ENCODE measurements around the gene TKT.

Gene TKT

GRCh38 chr3:53221827-53222182, 34.0 kb downstream of the TKT start:
- Histone ChIP-seq H3K9me3 (ENCODE audit: control insufficient read depth in 5 of 5, low read length in 5 of 5) (peaks cover 0 to 2% (median 0%) of the 10 kb centered on the region in 5 donors), H3K9ac (ENCODE audit: low read length in 5 of 5) (no peak overlapping the region), H3K4me1 (ENCODE audit: control insufficient read depth in 5 of 5, insufficient read depth in 5 of 5, low read length in 5 of 5) (peaks cover 7 to 36% (median 24%) of the 10 kb centered on the region in 5 donors), H3K27me3 (ENCODE audit: control insufficient read depth in 5 of 5, insufficient read depth in 4 of 5, low read length in 5 of 5) (no peaks in the 10 kb centered on the region), H3K27ac (ENCODE audit: low read depth, low read length) (peak overlapping the region; percentile 77), H3K36me3 (ENCODE audit: control insufficient read depth in 5 of 5, insufficient read depth in 5 of 5, low read length in 5 of 5) (peaks cover 0 to 46% (median 45%) of the 10 kb centered on the region in 5 donors), H3K4me3 (ENCODE audit: low read depth in 1 of 5, low read length in 5 of 5) (no peak overlapping the region)

GRCh38 chr3:53221345-53221744, 34.5 kb downstream of the TKT start:
- H3K9ac ChIP-seq (ENCODE audit: low read length in 5 of 5): no peak overlapping the region
- peak overlapping the region; percentile 77 for H3K27ac ChIP-seq (ENCODE audit: low read depth, low read length)
- H3K4me1 ChIP-seq (ENCODE audit: control insufficient read depth in 5 of 5, insufficient read depth in 5 of 5, low read length in 5 of 5): peaks cover 7 to 36% (median 24%) of the 10 kb centered on the region in 5 donors
- no peaks in the 10 kb centered on the region for H3K27me3 ChIP-seq (ENCODE audit: control insufficient read depth in 5 of 5, insufficient read depth in 4 of 5, low read length in 5 of 5)
- no peak overlapping the region for H3K4me3 ChIP-seq (ENCODE audit: low read depth in 1 of 5, low read length in 5 of 5)
- peaks cover 0 to 2% (median 0%) of the 10 kb centered on the region in 5 donors for H3K9me3 ChIP-seq (ENCODE audit: control insufficient read depth in 5 of 5, low read length in 5 of 5)
- peaks cover 0 to 42% (median 40%) of the 10 kb centered on the region in 5 donors for H3K36me3 ChIP-seq (ENCODE audit: control insufficient read depth in 5 of 5, insufficient read depth in 5 of 5, low read length in 5 of 5)

- peaks cover 7 to 32% (median 24%) of the 10 kb centered on the region in 5 donors for H3K4me1 ChIP-seq (ENCODE audit: control insufficient read depth in 5 of 5, insufficient read depth in 5 of 5, low read length in 5 of 5)
- no peak overlapping the region for H3K27ac ChIP-seq (ENCODE audit: low read depth, low read length)
- H3K9ac ChIP-seq (ENCODE audit: low read length in 5 of 5): no peak overlapping the region
- H3K36me3 ChIP-seq (ENCODE audit: control insufficient read depth in 5 of 5, insufficient read depth in 5 of 5, low read length in 5 of 5): peaks cover 0 to 28% (median 26%) of the 10 kb centered on the region in 5 donors
- H3K27me3 ChIP-seq (ENCODE audit: control insufficient read depth in 5 of 5, insufficient read depth in 4 of 5, low read length in 5 of 5): no peaks in the 10 kb centered on the region
- peaks cover 0 to 2% (median 0%) of the 10 kb centered on the region in 5 donors for H3K9me3 ChIP-seq (ENCODE audit: control insufficient read depth in 5 of 5, low read length in 5 of 5)
- H3K4me3 ChIP-seq (ENCODE audit: low read depth in 1 of 5, low read length in 5 of 5): no peak overlapping the region
Measured at GRCh38 chr3:53219895-53220483, 35.8 kb downstream of the TKT start.

- Histone ChIP-seq H3K27me3 (ENCODE audit: control insufficient read depth in 5 of 5, insufficient read depth in 4 of 5, low read length in 5 of 5) (no peaks in the 10 kb centered on the region), H3K9me3 (ENCODE audit: control insufficient read depth in 5 of 5, low read length in 5 of 5) (peaks cover 0 to 2% (median 0%) of the 10 kb centered on the region in 5 donors), H3K36me3 (ENCODE audit: control insufficient read depth in 5 of 5, insufficient read depth in 5 of 5, low read length in 5 of 5) (peaks cover 0 to 10% (median 8%) of the 10 kb centered on the region in 5 donors), H3K4me1 (ENCODE audit: control insufficient read depth in 5 of 5, insufficient read depth in 5 of 5, low read length in 5 of 5) (peaks cover 0 to 13% (median 8%) of the 10 kb centered on the region in 5 donors), H3K4me3 (ENCODE audit: low read depth in 1 of 5, low read length in 5 of 5) (no peak overlapping the region), H3K27ac (ENCODE audit: low read depth, low read length) (no peak overlapping the region), H3K9ac (ENCODE audit: low read length in 5 of 5) (no peak overlapping the region)
Measured at GRCh38 chr3:53218131-53218530, 37.7 kb downstream of the TKT start.

GRCh38 chr3:53217175-53217574, 38.6 kb downstream of the TKT start:
- Histone ChIP-seq H3K27ac (ENCODE audit: low read depth, low read length) (no peak overlapping the region), H3K27me3 (ENCODE audit: control insufficient read depth in 5 of 5, insufficient read depth in 4 of 5, low read length in 5 of 5) (no peaks in the 10 kb centered on the region), H3K9me3 (ENCODE audit: control insufficient read depth in 5 of 5, low read length in 5 of 5) (peaks cover 0 to 2% (median 0%) of the 10 kb centered on the region in 5 donors), H3K36me3 (ENCODE audit: control insufficient read depth in 5 of 5, insufficient read depth in 5 of 5, low read length in 5 of 5) (peaks cover 0 to under 1% (median 0%) of the 10 kb centered on the region in 5 donors), H3K4me3 (ENCODE audit: low read depth in 1 of 5, low read length in 5 of 5) (no peak overlapping the region), H3K9ac (ENCODE audit: low read length in 5 of 5) (no peak overlapping the region), H3K4me1 (ENCODE audit: control insufficient read depth in 5 of 5, insufficient read depth in 5 of 5, low read length in 5 of 5) (peaks cover 0 to 6% (median 2%) of the 10 kb centered on the region in 5 donors)

- H3K9ac ChIP-seq (ENCODE audit: low read length in 5 of 5): no peak overlapping the region
- H3K36me3 ChIP-seq (ENCODE audit: control insufficient read depth in 5 of 5, insufficient read depth in 5 of 5, low read length in 5 of 5): no peaks in the 10 kb centered on the region
- H3K9me3 ChIP-seq (ENCODE audit: control insufficient read depth in 5 of 5, low read length in 5 of 5): no peaks in the 10 kb centered on the region
- H3K4me1 ChIP-seq (ENCODE audit: control insufficient read depth in 5 of 5, insufficient read depth in 5 of 5, low read length in 5 of 5): peaks cover 0 to 6% (median 0%) of the 10 kb centered on the region in 5 donors
- H3K4me3 ChIP-seq (ENCODE audit: low read depth in 1 of 5, low read length in 5 of 5): no peak overlapping the region
- H3K27ac ChIP-seq (ENCODE audit: low read depth, low read length): no peak overlapping the region
- no peaks in the 10 kb centered on the region for H3K27me3 ChIP-seq (ENCODE audit: control insufficient read depth in 5 of 5, insufficient read depth in 4 of 5, low read length in 5 of 5)
Measured at GRCh38 chr3:53216723-53217122, 39.1 kb downstream of the TKT start.

GRCh38 chr3:53215816-53216215, 40.0 kb downstream of the TKT start:
- Histone ChIP-seq H3K4me3 (ENCODE audit: low read depth in 1 of 5, low read length in 5 of 5) (no peak overlapping the region), H3K36me3 (ENCODE audit: control insufficient read depth in 5 of 5, insufficient read depth in 5 of 5, low read length in 5 of 5) (no peaks in the 10 kb centered on the region), H3K9ac (ENCODE audit: low read length in 5 of 5) (no peak overlapping the region), H3K9me3 (ENCODE audit: control insufficient read depth in 5 of 5, low read length in 5 of 5) (no peaks in the 10 kb centered on the region), H3K27me3 (ENCODE audit: control insufficient read depth in 5 of 5, insufficient read depth in 4 of 5, low read length in 5 of 5) (no peaks in the 10 kb centered on the region), H3K27ac (ENCODE audit: low read depth, low read length) (no peak overlapping the region), H3K4me1 (ENCODE audit: control insufficient read depth in 5 of 5, insufficient read depth in 5 of 5, low read length in 5 of 5) (peaks cover 0 to 6% (median 0%) of the 10 kb centered on the region in 5 donors)

GRCh38 chr3:53213276-53213675, 42.5 kb downstream of the TKT start:
- no peak overlapping the region for H3K9ac ChIP-seq (ENCODE audit: low read length in 5 of 5)
- no peaks in the 10 kb centered on the region for H3K27me3 ChIP-seq (ENCODE audit: control insufficient read depth in 5 of 5, insufficient read depth in 4 of 5, low read length in 5 of 5)
- H3K4me3 ChIP-seq (ENCODE audit: low read depth in 1 of 5, low read length in 5 of 5): no peak overlapping the region
- H3K27ac ChIP-seq (ENCODE audit: low read depth, low read length): no peak overlapping the region
- H3K9me3 ChIP-seq (ENCODE audit: control insufficient read depth in 5 of 5, low read length in 5 of 5): peaks cover 0 to 9% (median 4%) of the 10 kb centered on the region in 5 donors
- peaks cover 0 to 7% (median 0%) of the 10 kb centered on the region in 5 donors for H3K36me3 ChIP-seq (ENCODE audit: control insufficient read depth in 5 of 5, insufficient read depth in 5 of 5, low read length in 5 of 5)
- no peaks in the 10 kb centered on the region for H3K4me1 ChIP-seq (ENCODE audit: control insufficient read depth in 5 of 5, insufficient read depth in 5 of 5, low read length in 5 of 5)

- Histone ChIP-seq H3K36me3 (ENCODE audit: control insufficient read depth in 5 of 5, insufficient read depth in 5 of 5, low read length in 5 of 5) (peaks cover 0 to 7% (median 0%) of the 10 kb centered on the region in 5 donors), H3K4me1 (ENCODE audit: control insufficient read depth in 5 of 5, insufficient read depth in 5 of 5, low read length in 5 of 5) (no peaks in the 10 kb centered on the region), H3K9me3 (ENCODE audit: control insufficient read depth in 5 of 5, low read length in 5 of 5) (peaks cover 0 to 9% (median 6%) of the 10 kb centered on the region in 5 donors), H3K9ac (ENCODE audit: low read length in 5 of 5) (no peak overlapping the region), H3K27me3 (ENCODE audit: control insufficient read depth in 5 of 5, insufficient read depth in 4 of 5, low read length in 5 of 5) (no peaks in the 10 kb centered on the region), H3K4me3 (ENCODE audit: low read depth in 1 of 5, low read length in 5 of 5) (no peak overlapping the region), H3K27ac (ENCODE audit: low read depth, low read length) (no peak overlapping the region)
Measured at GRCh38 chr3:53211706-53212702, 43.8 kb downstream of the TKT start.

Data from subcutaneous abdominal adipose tissue (tissue), 5 donors.